SU-DHL-6 (cell line): ENCODE measurements around the gene INTS1.

ENCODE experiments used
- H2AFZ ChIP-seq: fragments of 200-600 bp; sonication (generic); 2 replicates; pipeline ENCODE4 v1.6.1; 2014; ENCODE audit warnings: low read depth, mild to moderate bottlenecking, moderate library complexity, mixed read lengths, antibody characterized with exemption, low read length; ENCODE audit not compliant: severe bottlenecking
- H3F3A ChIP-seq: fragments of 200-600 bp; shearing (Covaris generic); 2 replicates; pipeline ENCODE4 v1.6.0; 2016; ENCODE audit warnings: antibody characterized with exemption, mild to moderate bottlenecking; ENCODE audit not compliant: insufficient read depth
- H3K27ac ChIP-seq: fragments of 200-600 bp; sonication (generic); 2 replicates; pipeline ENCODE4 v1.5.1; 2016; ENCODE audit warnings: low read depth, mild to moderate bottlenecking, low read length, moderate library complexity, mixed read lengths
- H3K27me3 ChIP-seq: fragments of 200-600 bp; sonication (generic), shearing (Covaris generic); 2 replicates; pipeline ENCODE4 v1.6.0; 2014; ENCODE audit warnings: mild to moderate bottlenecking, low read length
- H3K36me3 ChIP-seq: fragments of 200-600 bp; sonication (generic); 2 replicates; pipeline ENCODE4 v1.6.1; 2014; ENCODE audit warnings: mild to moderate bottlenecking, low read length, mixed read lengths
- H3K4me2 ChIP-seq: fragments of 300-600, 200-600 bp; shearing (Covaris generic), sonication (generic); 2 replicates; pipeline ENCODE4 v1.6.0; 2014; ENCODE audit warnings: low read length, low read depth, mild to moderate bottlenecking; ENCODE audit not compliant: poor library complexity, severe bottlenecking
- H3K4me3 ChIP-seq: fragments of 200-600 bp; sonication (generic); 2 replicates; pipeline ENCODE4 v1.5.1; 2014; ENCODE audit warnings: antibody characterized with exemption, low read length, mild to moderate bottlenecking, mixed read lengths; ENCODE audit not compliant: insufficient read depth, poor library complexity, severe bottlenecking
- H3K79me2 ChIP-seq: fragments of 200-600 bp; sonication (generic); 2 replicates; pipeline ENCODE4 v1.6.1; 2014; ENCODE audit warnings: mild to moderate bottlenecking, low read length, moderate library complexity; ENCODE audit not compliant: insufficient read depth
- H3K9ac ChIP-seq: fragments of 200-600 bp; sonication (generic); 2 replicates; pipeline ENCODE4 v1.7.0; 2014; ENCODE audit warnings: mild to moderate bottlenecking, low read length
- H3K9me2 ChIP-seq: fragments of 200-600 bp; sonication (generic); replicated peaks from 2 replicates; pipeline ENCODE4 v1.6.1; 2014; ENCODE audit warnings: low read length; ENCODE audit not compliant: insufficient read depth
- H3K9me3 ChIP-seq: fragments of 200-600 bp; sonication (generic); 2 replicates; pipeline ENCODE4 v1.6.1; 2014; ENCODE audit warnings: low read length, mixed read lengths; ENCODE audit not compliant: insufficient read depth
- H4K20me1 ChIP-seq: fragments of 200-600 bp; sonication (generic); 2 replicates; pipeline ENCODE4 v1.6.1; 2014; ENCODE audit warnings: low read depth, mild to moderate bottlenecking, antibody characterized with exemption, low read length, moderate library complexity, mixed read lengths
- EZH2phosphoT487 ChIP-seq: fragments of 200-600 bp; sonication (generic), shearing (Covaris generic); conservative IDR thresholded peaks from 2 replicates; pipeline ENCODE4 v1.6.1; 2018; ENCODE audit warnings: mild to moderate bottlenecking, antibody characterized with exemption, low read length, moderate library complexity, mixed read lengths
- TF ChIP-seq, protein P1 (sequence below): fragments of 200-600 bp; sonication (generic); IDR thresholded peaks from one replicate; pipeline ENCODE4 v1.5.1; 2017; ENCODE audit warnings: antibody characterized with exemption, mild to moderate bottlenecking, low read length, moderate library complexity; ENCODE audit not compliant: insufficient read depth, poor library complexity, severe bottlenecking

Gene INTS1

GRCh38 chr7:1529383-1530116 is 25.4 kb upstream of the INTS1 start:
- Histone ChIP-seq H3F3A (0 out of 2 replicates have a peak, but pooled peaks cover 5% of the 10 kb centered on the region), H4K20me1 (no peaks in the 10 kb centered on the region), H3K79me2 (peaks cover 34% of the 10 kb centered on the region), H3K4me3 (no peak overlapping the region), H3K27ac (no peak overlapping the region), H3K36me3 (no peaks in the 10 kb centered on the region), H3K4me2 (no peak overlapping the region), H3K27me3 (no peaks in the 10 kb centered on the region), H3K9ac (no peak overlapping the region), H3K9me3 (no peaks in the 10 kb centered on the region), H3K9me2 (no peaks in the 10 kb centered on the region), H2AFZ (no peak overlapping the region)
- TF ChIP-seq, protein P1, sequence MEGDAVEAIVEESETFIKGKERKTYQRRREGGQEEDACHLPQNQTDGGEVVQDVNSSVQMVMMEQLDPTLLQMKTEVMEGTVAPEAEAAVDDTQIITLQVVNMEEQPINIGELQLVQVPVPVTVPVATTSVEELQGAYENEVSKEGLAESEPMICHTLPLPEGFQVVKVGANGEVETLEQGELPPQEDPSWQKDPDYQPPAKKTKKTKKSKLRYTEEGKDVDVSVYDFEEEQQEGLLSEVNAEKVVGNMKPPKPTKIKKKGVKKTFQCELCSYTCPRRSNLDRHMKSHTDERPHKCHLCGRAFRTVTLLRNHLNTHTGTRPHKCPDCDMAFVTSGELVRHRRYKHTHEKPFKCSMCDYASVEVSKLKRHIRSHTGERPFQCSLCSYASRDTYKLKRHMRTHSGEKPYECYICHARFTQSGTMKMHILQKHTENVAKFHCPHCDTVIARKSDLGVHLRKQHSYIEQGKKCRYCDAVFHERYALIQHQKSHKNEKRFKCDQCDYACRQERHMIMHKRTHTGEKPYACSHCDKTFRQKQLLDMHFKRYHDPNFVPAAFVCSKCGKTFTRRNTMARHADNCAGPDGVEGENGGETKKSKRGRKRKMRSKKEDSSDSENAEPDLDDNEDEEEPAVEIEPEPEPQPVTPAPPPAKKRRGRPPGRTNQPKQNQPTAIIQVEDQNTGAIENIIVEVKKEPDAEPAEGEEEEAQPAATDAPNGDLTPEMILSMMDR, result no peak
- no peak for TF ChIP-seq EZH2phosphoT487

DNA sequence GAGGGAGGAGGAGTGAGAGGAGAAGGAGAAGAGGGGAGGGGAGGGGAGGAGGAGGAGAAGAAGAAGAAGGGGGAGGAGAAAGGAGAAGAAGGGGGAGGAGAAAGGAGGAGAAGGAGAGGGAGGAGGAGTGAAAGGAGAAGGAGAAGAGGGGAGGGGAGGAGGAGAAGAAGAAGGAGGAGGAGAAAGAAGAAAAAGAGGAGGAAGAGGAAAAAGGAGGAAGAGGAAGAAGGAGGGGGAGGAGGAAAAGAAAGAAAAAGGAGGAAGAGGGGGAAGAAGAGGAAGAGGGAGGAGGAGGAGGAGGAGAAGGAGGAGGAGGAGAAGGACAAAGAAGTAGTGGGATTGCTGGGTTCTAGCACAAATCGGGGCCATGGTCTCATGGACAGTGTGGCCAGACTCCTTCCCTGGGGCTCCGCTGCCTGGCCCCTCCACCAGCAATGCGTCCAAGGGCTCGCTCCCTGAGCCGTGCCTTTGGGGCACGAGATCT is 22.1 kb upstream of the INTS1 start:
- Histone ChIP-seq H4K20me1 (no peaks in the 10 kb centered on the region), H3K36me3 (no peaks in the 10 kb centered on the region), H3K4me2 (no peak overlapping the region), H3K27me3 (no peaks in the 10 kb centered on the region), H3K4me3 (no peak overlapping the region), H3K27ac (no peak overlapping the region), H3K9me3 (no peaks in the 10 kb centered on the region), H3K9ac (no peak overlapping the region), H3K79me2 (peaks cover 2% of the 10 kb centered on the region), H3K9me2 (no peaks in the 10 kb centered on the region), H2AFZ (no peak overlapping the region), H3F3A (no peaks in the 10 kb centered on the region)
- TF ChIP-seq, protein P1, result no peak
- TF ChIP-seq EZH2phosphoT487, result no peak

GRCh38 chr7:1525409-1525808 is 21.2 kb upstream of the INTS1 start:
- no peaks in the 10 kb centered on the region for H3F3A ChIP-seq
- no peak overlapping the region for H3K9ac ChIP-seq
- H3K79me2 ChIP-seq, result no peaks in the 10 kb centered on the region
- H3K36me3 ChIP-seq, result no peaks in the 10 kb centered on the region
- no peaks in the 10 kb centered on the region for H4K20me1 ChIP-seq
- no peaks in the 10 kb centered on the region for H3K27me3 ChIP-seq
- H3K27ac ChIP-seq, result no peak overlapping the region
- H3K9me2 ChIP-seq, result no peaks in the 10 kb centered on the region
- H3K9me3 ChIP-seq, result no peaks in the 10 kb centered on the region
- no peak overlapping the region for H3K4me2 ChIP-seq
- H2AFZ ChIP-seq, result no peak overlapping the region
- H3K4me3 ChIP-seq, result no peak overlapping the region
- TF ChIP-seq EZH2phosphoT487, result no peak
- TF ChIP-seq, protein P1, result no peak
